NCI-H774 (cell line): ENCODE data around the gene CTNNA3.
A peak's percentile ranks its signal among the peaks of the same experiment; 100 is the strongest.
"Not testable (repeated sequence)": the region's sequence is repeated elsewhere in the genome, so short reads cannot be mapped to it uniquely, and the experiment has no call there.

Experiments
- DNase-seq: peaks from one replicate; lab custom pipeline; 2025; lab: John Stamatoyannopoulos, UW

Gene CTNNA3

DNA sequence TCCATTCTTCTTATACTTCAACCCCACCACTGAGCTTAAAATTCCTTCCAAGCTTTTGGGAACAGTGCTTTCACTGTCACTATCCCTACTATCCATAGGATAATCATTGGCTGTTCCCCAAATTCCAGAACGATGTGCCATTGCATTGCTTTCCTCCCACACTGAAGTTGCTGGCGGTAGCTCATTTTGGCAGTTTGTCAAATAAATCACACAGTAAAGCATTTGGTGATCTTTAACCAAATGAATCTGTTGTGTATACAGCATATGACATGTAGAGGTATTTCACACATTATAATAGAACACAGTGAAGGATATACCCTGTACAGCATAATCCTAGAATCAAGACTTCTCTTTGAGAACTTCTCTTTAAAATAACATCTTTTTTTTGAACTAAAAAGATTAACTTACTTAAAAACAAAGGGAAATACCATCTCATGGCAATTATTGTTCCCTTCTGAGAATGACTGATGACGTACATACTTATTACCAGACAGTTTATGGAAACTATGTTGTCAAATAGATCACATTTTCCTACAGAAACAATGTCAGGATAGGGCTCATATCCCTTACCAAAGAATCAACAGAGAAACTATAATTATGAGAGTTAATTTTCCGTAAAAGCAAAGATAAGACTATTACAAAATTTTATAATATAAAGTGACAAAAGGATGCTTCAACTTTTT, 93.6 kb downstream of the CTNNA3 start:
- DNase-seq: no peak

DNA sequence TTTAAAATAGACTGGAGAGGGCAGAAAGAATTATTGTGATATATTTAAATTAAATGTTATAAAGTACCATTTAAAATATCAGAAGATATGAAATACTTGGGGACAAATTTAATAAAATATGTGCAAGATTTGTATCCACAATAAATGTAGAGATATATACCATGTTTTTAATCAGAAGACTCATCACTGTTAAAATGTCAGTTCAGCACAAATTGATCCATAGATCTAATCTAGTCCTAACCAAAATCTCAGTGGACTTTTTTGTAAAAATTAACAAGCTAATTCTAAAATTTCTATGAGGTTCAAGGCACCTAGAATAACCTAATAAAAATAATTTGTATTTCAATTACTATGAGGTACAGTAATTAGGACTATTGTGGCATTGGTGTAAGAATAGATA, 96.4 kb downstream of the CTNNA3 start:
- no peak for DNase-seq

DNA sequence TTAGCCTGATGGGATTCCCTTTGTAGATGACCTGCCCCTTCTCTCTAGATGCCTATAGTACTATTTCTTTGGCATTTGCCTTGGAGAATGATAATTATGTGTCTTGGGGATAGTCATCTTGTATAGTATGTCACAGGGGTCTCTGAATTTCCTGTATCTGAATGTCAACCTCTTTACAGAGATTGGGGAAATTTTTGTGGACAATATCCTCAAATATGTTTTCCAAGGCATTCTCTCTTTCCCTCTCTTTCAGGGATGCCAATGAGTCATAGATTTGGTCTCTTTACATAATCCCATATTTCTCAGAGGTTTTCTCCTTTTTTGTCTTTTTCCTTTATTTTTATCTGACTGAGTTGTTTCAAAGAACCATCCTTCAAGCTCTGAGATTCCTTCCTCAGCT, 99.4 kb downstream of the CTNNA3 start:
- DNase-seq: no peak

DNA sequence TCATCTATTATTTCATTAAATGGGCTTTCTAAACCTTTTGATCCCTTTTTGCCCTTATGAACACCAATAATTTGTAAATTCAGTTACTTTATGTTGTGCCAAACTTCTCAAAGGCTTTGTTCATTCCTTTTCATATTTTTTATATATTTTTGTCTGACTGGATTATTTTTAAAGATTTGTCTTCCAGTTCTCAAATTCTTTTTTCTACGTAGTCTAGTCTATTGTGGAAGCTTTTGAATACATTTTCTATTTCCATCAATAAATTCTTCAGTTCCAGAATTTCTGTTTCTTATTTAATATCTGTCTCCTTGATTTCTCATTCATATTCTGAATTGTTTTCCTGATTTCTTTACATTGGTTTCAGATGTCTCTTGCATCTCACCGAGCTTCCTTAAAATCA, 108.2 kb downstream of the CTNNA3 start:
- no peak for DNase-seq

DNA sequence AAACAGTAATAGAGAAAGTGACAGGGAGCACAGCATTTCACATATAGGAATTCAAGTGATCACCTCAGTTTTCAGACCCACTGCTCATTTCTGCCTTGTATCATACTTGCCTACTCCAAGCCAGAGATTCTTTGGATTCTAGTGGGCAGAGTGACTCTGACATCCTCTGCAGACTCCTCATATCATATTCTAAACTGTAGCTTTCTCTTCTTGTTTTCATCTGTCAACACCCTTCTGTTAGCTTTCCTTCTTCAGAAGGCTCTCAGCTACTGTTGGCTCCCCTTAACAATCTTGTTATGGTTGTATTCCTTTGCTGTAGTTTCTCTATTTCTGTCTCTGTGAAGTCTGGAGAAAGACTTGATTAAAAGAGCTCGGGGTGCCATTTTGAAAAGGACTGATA, 120.5 kb downstream of the CTNNA3 start:
- no peak for DNase-seq

DNA sequence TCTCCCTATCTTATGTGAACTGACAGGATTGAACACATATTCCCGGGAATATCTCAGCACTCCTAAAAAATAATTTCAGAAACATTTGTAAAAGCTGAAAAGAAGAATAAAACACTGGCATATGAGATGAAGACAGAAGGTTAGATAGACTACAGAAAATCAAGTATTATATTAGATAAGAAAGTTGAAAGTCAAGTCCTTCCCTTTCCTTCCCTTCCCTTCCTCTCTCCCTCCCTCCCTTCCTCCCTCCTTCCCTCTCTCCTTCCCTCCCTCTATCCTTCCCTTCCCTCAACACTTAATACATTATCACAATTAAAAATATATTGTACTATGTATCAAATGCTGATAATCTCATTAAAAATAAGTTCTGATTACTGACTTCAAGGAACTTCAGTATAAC, 122.5 kb downstream of the CTNNA3 start:
- no peak for DNase-seq

DNA sequence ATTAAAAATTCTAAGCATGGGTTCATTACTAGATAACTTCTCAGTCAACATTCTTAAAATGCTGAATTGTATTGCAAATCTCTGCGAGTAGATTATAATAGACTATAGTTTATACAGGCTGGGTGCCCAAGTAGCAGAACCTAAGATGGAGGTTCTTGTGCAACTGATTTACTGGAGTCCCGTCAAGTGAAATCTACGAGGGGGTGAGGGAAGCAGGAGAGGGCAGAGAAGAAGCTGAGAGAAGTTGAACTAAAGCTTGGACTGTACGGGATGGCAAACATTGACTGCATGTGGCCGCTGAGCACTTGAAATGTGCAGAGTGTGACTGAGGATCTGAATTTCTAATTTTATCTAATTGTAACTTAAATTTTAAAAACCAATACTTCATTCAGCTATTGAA, 124.5 kb downstream of the CTNNA3 start:
- no peak for DNase-seq

DNA sequence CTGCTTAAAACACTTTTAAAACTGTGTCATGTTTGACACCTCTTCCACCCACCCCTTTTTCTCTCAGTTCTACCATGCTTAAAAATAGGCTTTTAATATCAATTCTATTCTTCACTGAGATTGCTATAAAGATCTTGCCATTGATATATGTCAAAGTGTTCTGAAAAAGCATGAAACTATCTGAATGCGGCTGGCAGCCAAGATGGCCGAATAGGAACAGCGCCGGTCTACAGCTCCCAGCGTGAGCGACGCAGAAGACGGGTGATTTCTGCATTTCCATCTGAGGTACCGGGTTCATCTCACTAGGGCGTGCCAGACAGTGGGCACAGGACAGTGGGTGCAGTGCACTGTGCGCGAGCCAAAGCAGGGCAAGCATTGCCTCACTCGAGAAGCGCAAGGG, 137.7 kb downstream of the CTNNA3 start:
- DNase-seq: not testable (repeated sequence)

DNA sequence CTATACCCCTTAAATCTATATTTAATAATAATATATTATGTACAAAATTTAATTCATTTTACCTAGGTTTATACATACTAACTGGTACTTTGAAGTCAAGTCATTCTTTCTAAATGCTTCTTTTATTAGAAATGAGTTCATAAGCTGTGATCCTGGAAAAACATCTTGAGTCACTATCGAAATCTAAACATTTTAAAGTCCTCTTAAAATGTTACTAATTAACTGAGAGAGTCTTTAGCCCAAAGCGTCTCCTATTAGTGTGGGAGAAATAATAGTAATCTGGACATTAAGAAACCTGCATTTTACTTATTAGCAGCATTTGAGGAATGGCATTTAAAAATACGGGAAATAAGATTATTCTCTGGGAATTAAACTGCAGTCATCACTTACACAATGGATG, 142.7 kb downstream of the CTNNA3 start:
- no peak for DNase-seq

DNA sequence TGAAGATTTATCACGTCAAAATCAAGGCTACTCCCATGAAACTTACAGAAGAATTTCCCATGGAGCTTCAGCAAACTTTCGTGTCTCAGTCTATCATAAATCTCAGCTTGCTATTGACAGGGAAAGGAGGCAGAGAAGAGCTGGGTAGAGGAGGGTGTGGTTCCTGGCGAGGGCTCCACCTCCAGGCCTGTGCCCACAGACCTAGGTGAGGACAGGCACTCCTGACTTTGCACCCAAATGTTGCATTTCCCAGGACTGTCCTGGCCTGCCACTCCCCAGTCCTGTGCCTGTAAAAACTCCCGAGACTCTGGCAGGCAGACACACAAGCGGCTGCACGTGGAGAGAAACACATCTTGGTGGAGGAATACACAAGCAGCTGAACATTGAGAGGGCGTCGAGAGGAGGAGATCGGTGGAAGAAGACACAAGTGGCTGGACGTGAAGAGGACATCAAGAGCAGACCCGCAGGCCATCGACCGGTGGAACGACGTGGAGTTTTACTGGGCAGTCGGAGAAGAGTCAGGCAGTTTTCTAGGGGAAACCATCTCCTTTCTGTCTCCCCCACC, 145.1 kb downstream of the CTNNA3 start:
- no peak for DNase-seq

DNA sequence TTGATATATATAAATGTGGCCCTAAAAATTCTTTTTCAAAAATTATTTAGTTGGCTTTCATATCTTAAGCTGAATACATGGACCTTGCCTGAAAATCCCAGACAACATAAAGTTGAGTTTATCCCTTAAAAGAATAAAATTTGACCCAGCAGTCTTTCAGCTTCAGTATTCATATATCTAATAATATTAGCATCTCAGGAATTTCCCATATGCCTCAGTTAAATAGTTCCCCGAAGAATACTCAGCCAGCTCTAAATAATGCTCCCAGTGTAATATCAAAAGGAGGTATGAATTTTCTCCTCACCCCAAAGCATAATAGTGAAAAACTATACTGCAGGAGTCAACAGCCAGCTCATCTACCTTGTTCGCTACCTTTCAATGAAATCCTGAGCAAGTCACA, 145.9 kb downstream of the CTNNA3 start:
- no peak for DNase-seq

DNA sequence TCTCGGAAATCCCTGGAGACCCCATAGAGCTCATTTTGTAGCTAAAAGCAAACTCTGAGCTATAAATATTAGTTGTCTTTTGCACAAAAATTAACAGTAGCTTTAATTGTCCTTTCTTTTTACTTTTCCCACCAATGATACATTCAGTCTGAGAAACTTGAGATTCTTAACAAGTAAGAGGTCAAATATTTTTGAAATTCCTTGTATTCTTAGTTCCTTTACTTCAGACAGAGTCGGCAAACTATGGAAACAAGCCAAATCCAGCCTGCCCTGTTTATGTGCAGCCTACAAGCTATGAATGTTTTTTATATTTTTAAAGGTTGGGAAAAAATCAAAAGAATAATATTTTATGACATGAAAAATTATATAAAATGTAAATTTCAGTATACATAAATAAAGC, 146.6 kb downstream of the CTNNA3 start:
- no peak for DNase-seq

DNA sequence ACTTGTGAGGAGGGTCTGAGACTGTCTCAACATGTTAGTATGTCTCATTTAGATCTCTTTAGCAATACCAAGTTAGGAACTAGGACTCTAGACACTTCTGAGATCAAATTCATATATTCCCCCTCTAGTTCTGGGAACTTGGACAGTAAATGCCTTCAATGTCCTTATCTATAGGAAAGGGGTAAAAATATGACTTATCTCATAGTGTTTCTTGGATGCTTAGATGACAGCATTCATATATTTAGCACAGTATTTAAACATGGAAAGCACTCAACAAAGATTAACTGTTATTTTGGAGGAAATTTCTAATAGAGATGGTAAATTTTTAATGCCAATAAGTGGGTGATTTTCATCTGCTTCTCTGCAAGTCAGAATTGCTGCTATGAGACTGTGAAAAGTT, 154.6 kb downstream of the CTNNA3 start:
- DNase-seq: no peak

DNA sequence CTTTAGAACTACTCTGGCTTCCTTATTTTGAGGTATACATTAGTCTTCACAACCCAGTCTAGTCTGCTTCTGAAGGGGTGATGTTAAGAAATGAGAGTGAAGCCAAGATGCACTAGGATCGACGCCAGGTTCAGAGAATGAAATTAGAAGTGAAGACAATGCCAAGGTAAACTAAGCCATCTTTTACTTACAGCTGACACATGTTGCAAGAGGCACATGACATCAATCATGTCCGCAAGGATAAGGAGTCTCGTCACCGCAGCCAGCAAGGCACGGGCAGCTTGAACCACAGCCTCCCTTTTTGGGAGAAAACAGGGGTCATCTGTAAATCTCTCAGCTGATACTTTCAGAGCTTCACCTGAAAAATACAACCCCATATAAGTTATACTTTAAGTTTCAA, 156.7 kb downstream of the CTNNA3 start:
- DNase-seq: no peak

DNA sequence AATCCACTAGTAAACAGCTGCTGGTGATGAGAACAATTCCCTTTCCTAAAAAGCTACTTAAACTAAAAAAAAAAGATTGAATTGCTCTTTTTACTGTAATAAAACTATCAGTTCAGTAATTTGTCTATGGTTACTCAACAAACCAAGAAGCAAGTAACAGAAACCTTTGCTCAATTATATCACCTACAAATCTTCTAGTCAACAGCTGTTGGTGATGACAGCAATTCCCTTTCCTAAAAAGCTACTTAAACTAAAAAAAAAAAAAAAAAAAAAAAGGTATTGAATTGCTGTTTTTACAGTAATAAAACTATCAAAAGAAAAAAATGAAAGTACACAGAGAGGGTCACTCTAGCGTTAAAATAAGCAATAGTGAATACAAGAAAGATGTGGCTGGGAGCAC, 158.1 kb downstream of the CTNNA3 start:
- no peak for DNase-seq

DNA sequence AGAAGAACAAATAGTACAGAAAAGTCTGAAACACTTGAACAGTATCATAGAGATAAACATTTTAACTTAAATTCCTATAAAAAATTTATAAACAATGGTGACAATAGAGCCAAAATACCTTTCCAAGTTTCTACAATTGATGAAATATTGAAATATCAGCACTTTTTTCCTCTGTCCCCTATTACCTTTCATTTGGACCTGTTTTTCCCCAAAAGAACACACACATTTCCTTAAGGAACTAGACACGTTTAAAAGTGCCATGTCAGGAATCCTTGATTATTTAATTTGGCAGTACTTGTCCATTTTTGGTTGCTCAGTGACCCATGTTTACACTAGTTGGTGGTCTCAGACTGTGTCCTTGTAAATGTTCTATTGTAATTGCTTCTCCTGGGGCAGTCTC, 162.6 kb downstream of the CTNNA3 start:
- DNase-seq: no peak

DNA sequence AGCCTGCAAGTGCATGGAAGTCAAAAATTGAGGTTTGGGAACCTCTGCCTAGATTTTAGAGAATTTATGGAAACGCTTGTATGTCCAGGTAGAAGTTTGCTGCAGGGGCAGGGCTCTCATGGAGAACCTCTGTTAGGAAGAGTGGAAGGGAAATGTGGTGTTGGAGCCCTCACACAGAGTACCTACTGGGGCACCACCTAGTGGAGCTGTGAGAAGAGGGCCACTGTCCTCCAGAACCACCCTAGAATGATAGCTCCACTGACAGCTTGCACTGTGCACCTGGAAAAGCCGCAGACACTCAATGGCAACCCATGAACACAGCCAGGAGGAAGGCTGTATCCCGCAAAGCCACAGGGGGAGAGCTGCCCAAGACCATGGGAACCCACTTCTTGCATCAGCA, 165.0 kb downstream of the CTNNA3 start:
- DNase-seq: not testable (repeated sequence)

DNA sequence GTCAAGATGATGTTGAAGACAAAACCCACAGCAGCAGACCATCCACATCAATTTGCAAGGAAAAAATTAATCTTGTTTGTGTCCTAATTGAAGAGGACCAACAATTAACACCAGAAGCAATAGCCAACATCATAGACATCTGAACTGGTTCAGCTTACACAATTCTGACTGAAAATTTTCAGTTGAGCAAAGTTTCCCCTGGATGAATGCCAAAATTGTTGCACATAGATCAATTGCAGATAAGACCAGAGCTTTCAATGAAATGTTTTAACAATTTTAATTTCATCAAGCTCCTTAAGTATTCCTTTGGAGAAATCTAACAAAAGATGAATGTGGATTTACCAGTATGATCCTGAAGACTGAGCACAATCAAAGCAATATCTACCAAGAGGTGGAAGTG, 168.6 kb downstream of the CTNNA3 start:
- no peak for DNase-seq

DNA sequence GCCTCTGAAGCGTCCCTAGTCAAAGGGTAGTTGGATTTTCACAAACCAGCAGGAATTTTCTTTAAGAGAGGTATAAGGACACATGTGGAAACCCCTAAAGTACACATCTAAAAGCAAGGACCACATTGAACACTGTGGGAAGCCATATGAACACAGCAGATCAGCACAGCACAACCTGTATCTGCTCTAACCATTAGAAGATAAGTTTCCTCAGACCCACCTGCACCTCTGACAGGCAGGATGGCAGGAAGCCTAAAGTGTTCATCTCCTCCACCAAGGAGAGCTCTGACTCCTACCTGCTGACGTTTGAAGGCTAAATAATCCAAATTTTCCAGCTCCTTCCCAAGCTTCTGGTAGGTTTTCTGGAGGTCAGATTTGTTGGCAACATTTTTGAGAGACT, 174.4 kb downstream of the CTNNA3 start:
- DNase-seq: no peak

DNA sequence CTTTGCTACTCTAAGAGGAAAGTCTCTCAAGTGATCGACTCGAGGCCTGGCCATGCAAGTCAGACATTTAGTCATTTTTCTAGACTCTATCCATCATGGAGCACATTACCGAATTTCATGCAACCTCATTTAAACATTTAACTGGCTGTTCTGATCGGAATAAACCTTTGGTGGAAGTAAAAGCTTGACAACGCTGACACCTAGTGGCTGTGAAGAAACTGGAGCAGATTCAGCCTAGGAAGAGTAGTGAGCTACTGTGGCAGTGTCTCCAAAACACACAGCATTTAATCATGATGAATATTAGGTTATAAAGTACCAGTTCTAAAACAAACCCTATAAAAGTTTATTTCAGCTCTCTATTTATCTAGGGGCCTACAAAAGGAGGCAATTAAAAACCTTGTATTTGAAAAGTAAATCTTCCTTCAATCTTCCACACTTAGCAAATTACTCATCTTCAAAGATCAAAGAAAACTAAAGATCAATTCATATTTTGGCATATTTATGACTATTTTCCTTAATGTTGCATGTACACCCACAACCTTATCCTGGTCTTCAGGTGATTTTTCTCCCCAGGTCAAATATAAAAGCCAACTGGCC, 175.0 kb downstream of the CTNNA3 start:
- DNase-seq: peak; percentile 36

DNA sequence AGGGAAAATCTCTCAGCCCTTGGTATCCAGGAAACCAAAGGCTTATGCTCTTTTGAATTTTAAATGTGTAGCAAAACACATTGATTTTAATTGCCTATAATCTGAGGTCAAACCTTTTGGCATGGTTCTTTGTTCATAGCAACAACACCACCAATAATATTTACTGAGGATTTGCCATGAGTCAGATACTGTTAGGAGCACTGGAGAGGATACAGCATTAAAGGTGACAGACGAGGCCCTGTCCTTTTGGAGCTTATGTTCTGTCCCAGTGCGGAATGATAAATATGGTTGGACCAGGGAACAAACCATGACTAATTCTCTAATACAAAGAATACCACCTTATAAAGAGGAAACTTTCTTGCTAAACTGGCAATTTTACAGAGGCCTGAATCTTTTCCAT, 176.6 kb downstream of the CTNNA3 start:
- DNase-seq: no peak

DNA sequence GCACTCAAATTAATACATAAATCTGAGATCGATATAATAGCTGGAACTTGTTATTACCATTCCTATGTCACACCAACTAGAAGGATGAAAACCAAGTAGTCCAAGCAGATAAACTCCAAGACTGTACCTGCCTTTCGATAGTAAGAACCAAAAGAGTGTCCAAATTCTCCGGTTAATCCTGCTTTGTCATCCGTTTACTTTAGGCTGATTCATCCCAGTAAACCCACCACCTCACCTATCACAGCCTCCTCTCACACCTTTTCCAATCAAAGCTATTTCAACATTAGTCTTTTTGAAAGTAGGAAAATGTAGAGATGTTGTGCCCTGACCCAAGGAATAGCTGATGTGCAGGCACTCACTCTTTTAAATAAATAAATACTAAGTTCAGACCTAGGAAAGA, 177.2 kb downstream of the CTNNA3 start:
- no peak for DNase-seq

DNA sequence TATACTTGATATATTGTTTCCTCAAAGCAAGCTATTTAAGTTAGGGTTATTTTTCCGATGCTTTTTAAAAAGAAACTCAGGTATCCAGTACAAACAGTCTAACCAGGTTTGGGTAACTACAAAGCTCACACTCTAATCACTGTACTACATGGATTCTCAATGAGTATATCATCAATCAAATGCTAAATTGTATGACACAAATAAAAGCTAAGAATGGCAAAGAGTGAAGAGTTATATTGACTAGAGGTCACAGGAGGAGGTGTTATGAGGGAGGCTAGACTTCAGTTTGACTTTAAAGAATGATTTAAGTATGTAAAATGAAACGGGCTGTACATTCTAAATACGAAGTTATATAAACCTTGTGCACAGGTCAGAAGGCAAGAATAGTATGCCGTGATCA, 178.0 kb downstream of the CTNNA3 start:
- no peak for DNase-seq

DNA sequence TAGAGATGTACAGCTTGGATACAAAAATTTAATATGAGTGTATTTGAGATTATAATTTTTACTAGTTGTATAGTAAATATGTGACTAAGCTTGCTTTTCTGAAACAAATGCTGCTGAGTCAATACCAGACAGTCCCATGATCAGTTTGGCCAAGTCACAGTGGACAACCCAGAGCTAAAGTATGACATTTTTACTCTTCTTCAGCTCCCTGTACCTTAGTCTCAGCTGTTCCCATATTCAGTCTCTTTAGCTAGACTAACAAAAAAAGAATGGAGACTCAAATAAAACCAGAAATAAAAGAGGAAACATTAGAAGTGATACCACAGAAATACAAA, 189.3 kb downstream of the CTNNA3 start:
- DNase-seq: no peak
